Skin epidermis (tissue), 12 donors: ENCODE measurements around the gene ADGRB2.

ENCODE experiments used
- H3K27ac ChIP-seq, 21 experiments: fragments of 200-600 bp; sonication (generic) in 11 of 21; one replicate each; pipeline ENCODE4 v1.5.0; 2020; ENCODE audit warnings: mild to moderate bottlenecking in 3 of 21, inconsistent platforms in 2 of 21, moderate library complexity in 2 of 21
- H3K4me3 ChIP-seq, 7 experiments: fragments of 200-600 bp; sonication (generic) in 2 of 7; one replicate each; pipeline ENCODE4 v1.5.0; 2020; ENCODE audit warnings: inconsistent platforms in 2 of 7, mild to moderate bottlenecking in 2 of 7, moderate library complexity in 1 of 7

The ADGRB2 gene

GRCh38 chr1:31694069-31694963 lies 69.8 kb downstream of the ADGRB2 start:
- peak overlapping the region in 9 of 21 experiments; percentile 1 to 49 (median 22) for H3K27ac ChIP-seq
- H3K4me3 ChIP-seq, result no peak overlapping the region

- no peak overlapping the region for H3K4me3 ChIP-seq
- peak overlapping the region in 7 of 21 experiments; percentile 5 to 78 (median 40) for H3K27ac ChIP-seq
These were observed 70.9 kb downstream of the ADGRB2 start for GRCh38 chr1:31693231-31693630.

GRCh38 chr1:31691951-31692350 lies 72.2 kb downstream of the ADGRB2 start:
- Histone ChIP-seq H3K27ac (peak overlapping the region in 10 of 21 experiments; percentile 6 to 78 (median 20)), H3K4me3 (no peak overlapping the region)

GRCh38 chr1:31691446-31691845 lies 72.7 kb downstream of the ADGRB2 start:
- Histone ChIP-seq H3K27ac (peak overlapping the region in 5 of 21 experiments; percentile 7 to 62 (median 12)), H3K4me3 (no peak overlapping the region)

- no peak overlapping the region for H3K4me3 ChIP-seq
- peak overlapping the region in 3 of 21 experiments; percentile 8 to 50 (median 22) for H3K27ac ChIP-seq
These were observed 73.2 kb downstream of the ADGRB2 start for GRCh38 chr1:31690921-31691320.

- Histone ChIP-seq H3K27ac (peak overlapping the region in 7 of 21 experiments; percentile 5 to 70 (median 46)), H3K4me3 (no peak overlapping the region)
These were observed 74.3 kb downstream of the ADGRB2 start for GRCh38 chr1:31689854-31690253.

GRCh38 chr1:31689379-31689778 lies 74.8 kb downstream of the ADGRB2 start:
- H3K4me3 ChIP-seq, result no peak overlapping the region
- H3K27ac ChIP-seq, result peak overlapping the region in 8 of 21 experiments; percentile 5 to 70 (median 40)

GRCh38 chr1:31688233-31688918 lies 75.8 kb downstream of the ADGRB2 start:
- Histone ChIP-seq H3K27ac (peak overlapping the region in 6 of 21 experiments; percentile 24 to 70 (median 52)), H3K4me3 (no peak overlapping the region)

- H3K27ac ChIP-seq, result peak overlapping the region in 1 of 21 experiments; percentile 29
These were observed 76.5 kb downstream of the ADGRB2 start for GRCh38 chr1:31687601-31688000.

GRCh38 chr1:31685795-31686194 lies 78.3 kb downstream of the ADGRB2 start:
- H3K4me3 ChIP-seq, result no peak overlapping the region
- peak overlapping the region in 3 of 21 experiments; percentile 34 to 64 (median 39) for H3K27ac ChIP-seq

More at GRCh38 chr1:31687601-31688000, 76.5 kb downstream of the ADGRB2 start:
- H3K4me3 ChIP-seq, result no peak overlapping the region

GRCh38 chr1:31683997-31684396 lies 80.1 kb downstream of the ADGRB2 start:
- H3K27ac ChIP-seq, result peak overlapping the region in 7 of 21 experiments; percentile 10 to 64 (median 31)
- no peak overlapping the region for H3K4me3 ChIP-seq

- H3K27ac ChIP-seq, result peak overlapping the region in 2 of 21 experiments; percentile 33 to 37
- no peak overlapping the region for H3K4me3 ChIP-seq
These were observed 82.7 kb downstream of the ADGRB2 start for GRCh38 chr1:31681415-31681814.

- H3K27ac ChIP-seq, result no peak overlapping the region
- H3K4me3 ChIP-seq, result no peak overlapping the region
These were observed 84.4 kb downstream of the ADGRB2 start for GRCh38 chr1:31679676-31680230.

- H3K27ac ChIP-seq, result no peak overlapping the region
- no peak overlapping the region for H3K4me3 ChIP-seq
These were observed 85.0 kb downstream of the ADGRB2 start for GRCh38 chr1:31679091-31679490.

GRCh38 chr1:31678681-31679080 lies 85.5 kb downstream of the ADGRB2 start:
- no peak overlapping the region for H3K4me3 ChIP-seq
- no peak overlapping the region for H3K27ac ChIP-seq

- Histone ChIP-seq H3K4me3 (no peak overlapping the region), H3K27ac (no peak overlapping the region)
These were observed 86.2 kb downstream of the ADGRB2 start for GRCh38 chr1:31677949-31678348.

GRCh38 chr1:31677401-31677800 lies 86.7 kb downstream of the ADGRB2 start:
- Histone ChIP-seq H3K27ac (no peak overlapping the region), H3K4me3 (no peak overlapping the region)
